Calu3 (cell line): Measurements from ENCODE around the gene CERK. TPM values are rescaled to one million over a fixed set of nuclear protein-coding genes. Genes with fewer than 3 reads are reported as not detected.

Source experiments
- BruUV-seq: library from RNA; stranded (reverse); fragments of 400-500 nt; replicated peaks from 2 replicates; lab custom pipeline; 2021; lab: Mats Ljungman, UMichigan
- CTCF ChIA-PET: fragments of 300-600 bp; sonication (Branson Sonifier 250); formaldehyde crosslinking; loops from one replicate; lab custom pipeline; 2022; ENCODE audit warnings: antibody characterized with exemption; lab: Charles Lee
- DNase-seq: peaks from one replicate; pipeline ENCODE4 v3.0.0; 2022
- H3K27ac Mint-ChIP-seq: one replicate; pipeline ENCODE4 v1.8.0; 2022; ENCODE audit warnings: mixed read lengths; ENCODE audit not compliant: unreplicated experiment
- H3K27me3 Mint-ChIP-seq: one replicate; pipeline ENCODE4 v1.8.0; 2022; ENCODE audit warnings: mixed read lengths; ENCODE audit not compliant: unreplicated experiment
- H3K36me3 Mint-ChIP-seq: one replicate; pipeline ENCODE4 v1.8.0; 2022; ENCODE audit warnings: mild to moderate bottlenecking, moderate library complexity, mixed read lengths; ENCODE audit not compliant: insufficient read depth, unreplicated experiment
- H3K4me1 Mint-ChIP-seq: one replicate; pipeline ENCODE4 v1.8.0; 2022; ENCODE audit warnings: mild to moderate bottlenecking, low read depth, mixed read lengths; ENCODE audit not compliant: unreplicated experiment
- H3K4me3 Mint-ChIP-seq: one replicate; pipeline ENCODE4 v1.8.0; 2022; ENCODE audit warnings: mild to moderate bottlenecking, low read depth, moderate library complexity, mixed read lengths; ENCODE audit not compliant: unreplicated experiment
- H3K9me3 Mint-ChIP-seq: one replicate; pipeline ENCODE4 v1.8.0; 2022; ENCODE audit warnings: low read depth, mixed read lengths; ENCODE audit not compliant: unreplicated experiment
- intact Hi-C: fragments of 100-400 bp; cut with micrococcal nuclease; formaldehyde crosslinking; loops from one replicate; pipeline ENCODE4 v1.10.0; 2022; ENCODE audit not compliant: unreplicated experiment
- total RNA-seq: library from RNA; stranded (reverse); gene quantifications from 2 replicates; pipeline ENCODE4 v1.2.3, GENCODE V29; 2022
- TF ChIP-seq, protein P1 (sequence below): fragments of 200-600 bp; IDR thresholded peaks from one replicate; pipeline ENCODE4 v1.8.0; 2022; ENCODE audit warnings: antibody characterized with exemption; ENCODE audit not compliant: unreplicated experiment

CERK gene
- total RNA-seq, 1 experiment from 2014 or later: 25.0 TPM

DNA sequence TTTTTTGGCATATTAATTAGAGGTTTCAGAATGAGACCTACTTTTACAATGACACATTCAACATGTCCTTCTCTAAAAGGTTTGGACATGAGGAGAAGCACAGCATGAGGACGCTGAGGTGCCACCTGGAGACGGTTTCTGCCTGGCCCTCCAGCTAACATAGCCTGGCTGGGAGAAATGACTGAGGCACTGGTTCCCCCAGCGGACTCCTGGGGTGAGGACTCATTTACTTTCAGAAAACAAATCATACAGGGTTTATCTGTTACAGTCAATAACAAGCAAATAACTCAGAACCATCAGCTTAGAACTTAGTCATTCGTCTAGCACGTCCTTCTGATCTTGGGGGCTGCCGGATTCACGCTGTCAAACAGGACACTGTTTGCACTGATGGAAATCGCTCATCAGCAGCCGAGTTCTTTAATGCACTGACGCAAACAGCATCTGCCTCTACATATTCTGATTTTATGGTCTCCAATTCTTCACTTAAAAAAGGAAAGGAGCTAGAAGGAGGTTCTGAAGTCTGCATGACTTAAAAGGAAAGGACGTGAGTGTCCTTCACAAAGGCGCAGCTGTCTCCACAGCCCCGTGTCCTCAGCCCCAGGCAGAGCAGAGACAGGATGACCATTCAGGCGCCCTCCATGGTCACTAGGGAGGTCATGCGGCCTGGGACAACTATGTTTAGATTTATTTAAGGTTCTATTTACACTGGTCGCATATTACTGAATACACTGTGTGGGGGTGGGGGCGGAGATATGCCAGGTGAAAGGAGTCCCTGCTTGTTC lies 44.2 kb downstream of the CERK start:
- peaks cover 38% of the 10 kb centered on the region for H3K36me3 Mint-ChIP-seq
- no peak overlapping the region for H3K4me3 Mint-ChIP-seq
- BruUV-seq: no TSS peak
- H3K27me3 Mint-ChIP-seq: no peaks in the 10 kb centered on the region
- no peak for DNase-seq
- CTCF ChIA-PET: no interaction called here
- H3K9me3 Mint-ChIP-seq: no peaks in the 10 kb centered on the region
- H3K4me1 Mint-ChIP-seq: no peaks in the 10 kb centered on the region
- no peak overlapping the region for H3K27ac Mint-ChIP-seq
- intact Hi-C loops: no loop called here
- TF ChIP-seq, protein P1, sequence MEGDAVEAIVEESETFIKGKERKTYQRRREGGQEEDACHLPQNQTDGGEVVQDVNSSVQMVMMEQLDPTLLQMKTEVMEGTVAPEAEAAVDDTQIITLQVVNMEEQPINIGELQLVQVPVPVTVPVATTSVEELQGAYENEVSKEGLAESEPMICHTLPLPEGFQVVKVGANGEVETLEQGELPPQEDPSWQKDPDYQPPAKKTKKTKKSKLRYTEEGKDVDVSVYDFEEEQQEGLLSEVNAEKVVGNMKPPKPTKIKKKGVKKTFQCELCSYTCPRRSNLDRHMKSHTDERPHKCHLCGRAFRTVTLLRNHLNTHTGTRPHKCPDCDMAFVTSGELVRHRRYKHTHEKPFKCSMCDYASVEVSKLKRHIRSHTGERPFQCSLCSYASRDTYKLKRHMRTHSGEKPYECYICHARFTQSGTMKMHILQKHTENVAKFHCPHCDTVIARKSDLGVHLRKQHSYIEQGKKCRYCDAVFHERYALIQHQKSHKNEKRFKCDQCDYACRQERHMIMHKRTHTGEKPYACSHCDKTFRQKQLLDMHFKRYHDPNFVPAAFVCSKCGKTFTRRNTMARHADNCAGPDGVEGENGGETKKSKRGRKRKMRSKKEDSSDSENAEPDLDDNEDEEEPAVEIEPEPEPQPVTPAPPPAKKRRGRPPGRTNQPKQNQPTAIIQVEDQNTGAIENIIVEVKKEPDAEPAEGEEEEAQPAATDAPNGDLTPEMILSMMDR: no peak

- H3K4me1 Mint-ChIP-seq: no peaks in the 10 kb centered on the region
- no TSS peak for BruUV-seq
- H3K4me3 Mint-ChIP-seq: no peak overlapping the region
- CTCF ChIA-PET: no interaction called here
- H3K27ac Mint-ChIP-seq: no peak overlapping the region
- no peaks in the 10 kb centered on the region for H3K27me3 Mint-ChIP-seq
- DNase-seq: no peak
- H3K9me3 Mint-ChIP-seq: no peaks in the 10 kb centered on the region
- TF ChIP-seq, protein P1: no peak
- H3K36me3 Mint-ChIP-seq: peaks cover 30% of the 10 kb centered on the region
- intact Hi-C loops: no loop called here
These were observed 46.5 kb downstream of the CERK start for GRCh38 chr22:46691571-46691970.

- TF ChIP-seq, protein P1: no peak
- Mint-ChIP-seq H3K9me3 (no peaks in the 10 kb centered on the region), H3K27ac (no peak overlapping the region), H3K27me3 (no peaks in the 10 kb centered on the region), H3K4me1 (peaks cover 8% of the 10 kb centered on the region), H3K36me3 (peaks cover 31% of the 10 kb centered on the region), H3K4me3 (no peak overlapping the region)
- DNase-seq: no peak
- CTCF ChIA-PET: no interaction called here
- intact Hi-C loops: no loop called here
- BruUV-seq: no TSS peak
These were observed 47.9 kb downstream of the CERK start for GRCh38 chr22:46690146-46690545.

DNA sequence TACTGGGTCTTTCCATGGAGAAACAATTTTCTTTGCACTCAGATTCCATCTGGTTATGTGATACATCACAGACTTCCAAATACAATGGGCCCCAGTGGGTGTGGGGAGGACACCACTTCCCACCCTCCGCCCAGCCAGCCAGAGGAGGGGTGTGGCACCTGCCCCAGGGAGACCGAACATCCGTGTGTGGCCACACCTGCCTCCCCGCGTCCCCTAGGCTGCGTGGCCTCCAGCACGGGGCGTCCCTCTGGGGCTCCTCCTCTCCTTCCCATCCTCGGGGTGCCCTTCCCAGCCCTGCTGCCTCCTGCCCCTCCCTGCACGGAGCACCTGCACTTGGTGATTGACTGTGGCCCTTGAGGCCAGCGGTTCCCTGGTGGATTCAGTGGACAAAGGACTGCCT lies 49.1 kb downstream of the CERK start:
- DNase-seq: no peak
- Mint-ChIP-seq H3K27ac (no peak overlapping the region), H3K4me1 (peaks cover 8% of the 10 kb centered on the region), H3K9me3 (no peaks in the 10 kb centered on the region), H3K4me3 (no peak overlapping the region), H3K27me3 (no peaks in the 10 kb centered on the region), H3K36me3 (peaks cover 31% of the 10 kb centered on the region)
- CTCF ChIA-PET: no interaction called here
- intact Hi-C loops: no loop called here
- no TSS peak for BruUV-seq
- TF ChIP-seq, protein P1: no peak
